ENCODE results near the gene NOD2.

DNA sequence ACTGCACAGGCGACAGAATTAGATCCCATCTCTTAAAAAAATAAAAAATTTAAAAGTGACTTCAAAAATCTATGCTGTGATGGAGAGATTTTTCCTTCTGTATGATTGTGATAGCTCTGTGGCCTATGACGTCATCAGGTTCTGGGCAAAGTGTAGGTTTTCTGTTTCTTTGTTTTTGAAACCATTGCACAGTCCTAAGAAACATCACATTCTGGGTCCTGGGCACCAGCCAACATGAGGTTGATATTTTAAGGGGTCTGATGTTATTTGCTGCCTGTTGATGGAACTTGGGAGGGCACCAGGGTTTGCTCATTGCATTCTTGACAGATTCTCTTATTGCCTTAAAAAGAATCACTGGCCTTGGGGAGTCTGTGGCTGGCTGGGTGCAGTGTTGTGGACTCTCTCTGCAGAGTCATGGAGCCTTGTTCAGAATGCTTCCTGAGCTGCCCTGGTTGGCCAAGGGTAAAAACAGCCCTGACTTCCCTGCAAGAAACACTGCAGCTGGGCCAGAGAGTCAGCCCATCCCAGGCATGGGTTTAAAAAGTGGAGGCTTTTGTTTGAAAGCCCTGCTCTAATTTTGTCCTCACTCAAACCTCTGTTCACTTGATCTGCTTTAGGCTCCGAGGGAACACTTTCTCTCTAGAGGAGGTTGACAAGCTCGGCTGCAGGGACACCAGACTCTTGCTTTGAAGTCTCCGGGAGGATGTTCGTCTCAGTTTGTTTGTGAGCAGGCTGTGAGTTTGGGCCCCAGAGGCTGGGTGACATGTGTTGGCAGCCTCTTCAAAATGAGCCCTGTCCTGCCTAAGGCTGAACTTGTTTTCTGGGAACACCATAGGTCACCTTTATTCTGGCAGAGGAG lies 38.0 kb downstream of the NOD2 start:
- TF ChIP-seq, protein P1, sequence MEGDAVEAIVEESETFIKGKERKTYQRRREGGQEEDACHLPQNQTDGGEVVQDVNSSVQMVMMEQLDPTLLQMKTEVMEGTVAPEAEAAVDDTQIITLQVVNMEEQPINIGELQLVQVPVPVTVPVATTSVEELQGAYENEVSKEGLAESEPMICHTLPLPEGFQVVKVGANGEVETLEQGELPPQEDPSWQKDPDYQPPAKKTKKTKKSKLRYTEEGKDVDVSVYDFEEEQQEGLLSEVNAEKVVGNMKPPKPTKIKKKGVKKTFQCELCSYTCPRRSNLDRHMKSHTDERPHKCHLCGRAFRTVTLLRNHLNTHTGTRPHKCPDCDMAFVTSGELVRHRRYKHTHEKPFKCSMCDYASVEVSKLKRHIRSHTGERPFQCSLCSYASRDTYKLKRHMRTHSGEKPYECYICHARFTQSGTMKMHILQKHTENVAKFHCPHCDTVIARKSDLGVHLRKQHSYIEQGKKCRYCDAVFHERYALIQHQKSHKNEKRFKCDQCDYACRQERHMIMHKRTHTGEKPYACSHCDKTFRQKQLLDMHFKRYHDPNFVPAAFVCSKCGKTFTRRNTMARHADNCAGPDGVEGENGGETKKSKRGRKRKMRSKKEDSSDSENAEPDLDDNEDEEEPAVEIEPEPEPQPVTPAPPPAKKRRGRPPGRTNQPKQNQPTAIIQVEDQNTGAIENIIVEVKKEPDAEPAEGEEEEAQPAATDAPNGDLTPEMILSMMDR (IDR thresholded peaks at IDR 0.05; ENCODE audit: low read depth, low read length, missing input control): no peak
- TF ChIP-seq, protein P2, sequence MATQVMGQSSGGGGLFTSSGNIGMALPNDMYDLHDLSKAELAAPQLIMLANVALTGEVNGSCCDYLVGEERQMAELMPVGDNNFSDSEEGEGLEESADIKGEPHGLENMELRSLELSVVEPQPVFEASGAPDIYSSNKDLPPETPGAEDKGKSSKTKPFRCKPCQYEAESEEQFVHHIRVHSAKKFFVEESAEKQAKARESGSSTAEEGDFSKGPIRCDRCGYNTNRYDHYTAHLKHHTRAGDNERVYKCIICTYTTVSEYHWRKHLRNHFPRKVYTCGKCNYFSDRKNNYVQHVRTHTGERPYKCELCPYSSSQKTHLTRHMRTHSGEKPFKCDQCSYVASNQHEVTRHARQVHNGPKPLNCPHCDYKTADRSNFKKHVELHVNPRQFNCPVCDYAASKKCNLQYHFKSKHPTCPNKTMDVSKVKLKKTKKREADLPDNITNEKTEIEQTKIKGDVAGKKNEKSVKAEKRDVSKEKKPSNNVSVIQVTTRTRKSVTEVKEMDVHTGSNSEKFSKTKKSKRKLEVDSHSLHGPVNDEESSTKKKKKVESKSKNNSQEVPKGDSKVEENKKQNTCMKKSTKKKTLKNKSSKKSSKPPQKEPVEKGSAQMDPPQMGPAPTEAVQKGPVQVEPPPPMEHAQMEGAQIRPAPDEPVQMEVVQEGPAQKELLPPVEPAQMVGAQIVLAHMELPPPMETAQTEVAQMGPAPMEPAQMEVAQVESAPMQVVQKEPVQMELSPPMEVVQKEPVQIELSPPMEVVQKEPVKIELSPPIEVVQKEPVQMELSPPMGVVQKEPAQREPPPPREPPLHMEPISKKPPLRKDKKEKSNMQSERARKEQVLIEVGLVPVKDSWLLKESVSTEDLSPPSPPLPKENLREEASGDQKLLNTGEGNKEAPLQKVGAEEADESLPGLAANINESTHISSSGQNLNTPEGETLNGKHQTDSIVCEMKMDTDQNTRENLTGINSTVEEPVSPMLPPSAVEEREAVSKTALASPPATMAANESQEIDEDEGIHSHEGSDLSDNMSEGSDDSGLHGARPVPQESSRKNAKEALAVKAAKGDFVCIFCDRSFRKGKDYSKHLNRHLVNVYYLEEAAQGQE (IDR thresholded peaks at IDR 0.05): no peak
- no peak for TF ChIP-seq SP1 (IDR thresholded peaks at IDR 0.05)
- no peak for TF ChIP-seq YY1 (IDR thresholded peaks at IDR 0.05)
- TF ChIP-seq EGR1 (IDR thresholded peaks at IDR 0.05; ENCODE audit: low read depth in 2 of 2): no peak
- no peak for TF ChIP-seq HNF4A (conservative IDR thresholded peaks at IDR 0.05)
- TF ChIP-seq, protein P3, sequence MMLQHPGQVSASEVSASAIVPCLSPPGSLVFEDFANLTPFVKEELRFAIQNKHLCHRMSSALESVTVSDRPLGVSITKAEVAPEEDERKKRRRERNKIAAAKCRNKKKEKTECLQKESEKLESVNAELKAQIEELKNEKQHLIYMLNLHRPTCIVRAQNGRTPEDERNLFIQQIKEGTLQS (IDR thresholded peaks at IDR 0.05): no peak
- TF ChIP-seq RXRA (IDR thresholded peaks at IDR 0.05): no peak
- no peak for TF ChIP-seq TAF1 (conservative IDR thresholded peaks at IDR 0.05)
- TF ChIP-seq, protein P4, sequence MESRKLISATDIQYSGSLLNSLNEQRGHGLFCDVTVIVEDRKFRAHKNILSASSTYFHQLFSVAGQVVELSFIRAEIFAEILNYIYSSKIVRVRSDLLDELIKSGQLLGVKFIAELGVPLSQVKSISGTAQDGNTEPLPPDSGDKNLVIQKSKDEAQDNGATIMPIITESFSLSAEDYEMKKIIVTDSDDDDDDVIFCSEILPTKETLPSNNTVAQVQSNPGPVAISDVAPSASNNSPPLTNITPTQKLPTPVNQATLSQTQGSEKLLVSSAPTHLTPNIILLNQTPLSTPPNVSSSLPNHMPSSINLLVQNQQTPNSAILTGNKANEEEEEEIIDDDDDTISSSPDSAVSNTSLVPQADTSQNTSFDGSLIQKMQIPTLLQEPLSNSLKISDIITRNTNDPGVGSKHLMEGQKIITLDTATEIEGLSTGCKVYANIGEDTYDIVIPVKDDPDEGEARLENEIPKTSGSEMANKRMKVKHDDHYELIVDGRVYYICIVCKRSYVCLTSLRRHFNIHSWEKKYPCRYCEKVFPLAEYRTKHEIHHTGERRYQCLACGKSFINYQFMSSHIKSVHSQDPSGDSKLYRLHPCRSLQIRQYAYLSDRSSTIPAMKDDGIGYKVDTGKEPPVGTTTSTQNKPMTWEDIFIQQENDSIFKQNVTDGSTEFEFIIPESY (IDR thresholded peaks at IDR 0.05): no peak
- TF ChIP-seq FOXA1 (IDR thresholded peaks at IDR 0.05): no peak
- TF ChIP-seq RAD21 (IDR thresholded peaks at IDR 0.05): no peak
- TF ChIP-seq GABPA (IDR thresholded peaks at IDR 0.05 in 1 of 2, conservative IDR thresholded peaks at IDR 0.05 in 1 of 2): no peak
- TF ChIP-seq, protein P5, sequence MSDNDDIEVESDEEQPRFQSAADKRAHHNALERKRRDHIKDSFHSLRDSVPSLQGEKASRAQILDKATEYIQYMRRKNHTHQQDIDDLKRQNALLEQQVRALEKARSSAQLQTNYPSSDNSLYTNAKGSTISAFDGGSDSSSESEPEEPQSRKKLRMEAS (IDR thresholded peaks at IDR 0.05): no peak

All from liver (tissue), 3 donors.